ENCODE measurements around the gene SEMA4D. TPM values are rescaled to one million over a fixed set of nuclear protein-coding genes. Genes with fewer than 3 reads are reported as not detected.
"Not testable (repeated sequence)": the region's sequence is repeated elsewhere in the genome, so short reads cannot be mapped to it uniquely, and the experiment has no call there.

The SEMA4D gene
- total and polyA plus RNA-seq, 2 donors from 2014 or later, result 18.9 to 147 TPM

- intact Hi-C loops (cut with DNase I), result no loop called here
- Histone ChIP-seq H3K36me3 (ENCODE audit: control insufficient read depth in 2 of 3, insufficient read depth in 3 of 3, low read length in 3 of 3) (peaks cover 0 to 2% (median 0%) of the 10 kb centered on the region in 3 donors), H3K9me3 (ENCODE audit: control insufficient read depth in 2 of 3, insufficient read depth in 1 of 3, low read length in 3 of 3) (no peaks in the 10 kb centered on the region), H3K9ac (ENCODE audit: low read length in 3 of 3) (no peak overlapping the region), H3K27me3 (ENCODE audit: control insufficient read depth, insufficient read depth, low read length) (no peaks in the 10 kb centered on the region), H3K4me1 (ENCODE audit: control insufficient read depth in 2 of 3, insufficient read depth in 2 of 3, low read depth in 1 of 3, low read length in 3 of 3) (peaks cover 7 to 31% (median 12%) of the 10 kb centered on the region in 3 donors), H3K27ac (ENCODE audit: low read depth in 2 of 2, low read length in 2 of 2) (no peak overlapping the region), H3K4me3 (ENCODE audit: low read length in 3 of 3) (no peak overlapping the region)
- no peak for DNase-seq
- TF ChIP-seq CTCF (IDR thresholded peaks at IDR 0.05; ENCODE audit: borderline replicate concordance, extremely low read depth, insufficient read depth), result no peak
- FAIRE-seq, result no peak
Measured at GRCh38 chr9:89473762-89474469, 24.0 kb downstream of the SEMA4D start.

GRCh38 chr9:89471796-89472320 lies 26.1 kb downstream of the SEMA4D start:
- H3K9ac ChIP-seq (ENCODE audit: low read length in 3 of 3); H3K36me3 ChIP-seq (ENCODE audit: control insufficient read depth in 2 of 3, insufficient read depth in 3 of 3, low read length in 3 of 3); DNase-seq; FAIRE-seq; H3K4me3 ChIP-seq (ENCODE audit: low read length in 3 of 3); H3K27ac ChIP-seq (ENCODE audit: low read depth in 2 of 2, low read length in 2 of 2); intact Hi-C loops (cut with DNase I); H3K27me3 ChIP-seq (ENCODE audit: control insufficient read depth, insufficient read depth, low read length); H3K9me3 ChIP-seq (ENCODE audit: control insufficient read depth in 2 of 3, insufficient read depth in 1 of 3, low read length in 3 of 3): not testable (repeated sequence)
- H3K4me1 ChIP-seq (ENCODE audit: control insufficient read depth in 2 of 3, insufficient read depth in 2 of 3, low read depth in 1 of 3, low read length in 3 of 3), result peaks cover 3 to 27% (median 15%) of the 10 kb centered on the region in 3 donors

GRCh38 chr9:89471390-89471789 lies 26.5 kb downstream of the SEMA4D start:
- Histone ChIP-seq H3K9ac (ENCODE audit: low read length in 3 of 3) (no peak overlapping the region), H3K4me1 (ENCODE audit: control insufficient read depth in 2 of 3, insufficient read depth in 2 of 3, low read depth in 1 of 3, low read length in 3 of 3) (peaks cover 3 to 29% (median 15%) of the 10 kb centered on the region in 3 donors), H3K9me3 (ENCODE audit: control insufficient read depth in 2 of 3, insufficient read depth in 1 of 3, low read length in 3 of 3) (no peaks in the 10 kb centered on the region), H3K27me3 (ENCODE audit: control insufficient read depth, insufficient read depth, low read length) (no peaks in the 10 kb centered on the region), H3K4me3 (ENCODE audit: low read length in 3 of 3) (no peak overlapping the region), H3K27ac (ENCODE audit: low read depth in 2 of 2, low read length in 2 of 2) (no peak overlapping the region), H3K36me3 (ENCODE audit: control insufficient read depth in 2 of 3, insufficient read depth in 3 of 3, low read length in 3 of 3) (no peaks in the 10 kb centered on the region)
- no peak for TF ChIP-seq CTCF (IDR thresholded peaks at IDR 0.05; ENCODE audit: borderline replicate concordance, extremely low read depth, insufficient read depth)
- DNase-seq (no peak), FAIRE-seq (no peak)
- intact Hi-C loops (cut with DNase I), result no loop called here

- no peaks in the 10 kb centered on the region for H3K9me3 ChIP-seq (ENCODE audit: control insufficient read depth in 2 of 3, insufficient read depth in 1 of 3, low read length in 3 of 3)
- no peaks in the 10 kb centered on the region for H3K27me3 ChIP-seq (ENCODE audit: control insufficient read depth, insufficient read depth, low read length)
- no peak overlapping the region for H3K9ac ChIP-seq (ENCODE audit: low read length in 3 of 3)
- intact Hi-C loops (cut with DNase I), result no loop called here
- DNase-seq (no peak), FAIRE-seq (no peak)
- H3K4me3 ChIP-seq (ENCODE audit: low read length in 3 of 3), result no peak overlapping the region
- H3K27ac ChIP-seq (ENCODE audit: low read depth in 2 of 2, low read length in 2 of 2), result no peak overlapping the region
- H3K4me1 ChIP-seq (ENCODE audit: control insufficient read depth in 2 of 3, insufficient read depth in 2 of 3, low read depth in 1 of 3, low read length in 3 of 3), result peaks cover 3 to 32% (median 18%) of the 10 kb centered on the region in 3 donors
- TF ChIP-seq CTCF (IDR thresholded peaks at IDR 0.05; ENCODE audit: borderline replicate concordance, extremely low read depth, insufficient read depth), result no peak
- H3K36me3 ChIP-seq (ENCODE audit: control insufficient read depth in 2 of 3, insufficient read depth in 3 of 3, low read length in 3 of 3), result no peaks in the 10 kb centered on the region
Measured at GRCh38 chr9:89470224-89470839, 27.6 kb downstream of the SEMA4D start.

Data from kidney (tissue), 14 donors.